ENCODE results near the gene HNRNPF.

DNA sequence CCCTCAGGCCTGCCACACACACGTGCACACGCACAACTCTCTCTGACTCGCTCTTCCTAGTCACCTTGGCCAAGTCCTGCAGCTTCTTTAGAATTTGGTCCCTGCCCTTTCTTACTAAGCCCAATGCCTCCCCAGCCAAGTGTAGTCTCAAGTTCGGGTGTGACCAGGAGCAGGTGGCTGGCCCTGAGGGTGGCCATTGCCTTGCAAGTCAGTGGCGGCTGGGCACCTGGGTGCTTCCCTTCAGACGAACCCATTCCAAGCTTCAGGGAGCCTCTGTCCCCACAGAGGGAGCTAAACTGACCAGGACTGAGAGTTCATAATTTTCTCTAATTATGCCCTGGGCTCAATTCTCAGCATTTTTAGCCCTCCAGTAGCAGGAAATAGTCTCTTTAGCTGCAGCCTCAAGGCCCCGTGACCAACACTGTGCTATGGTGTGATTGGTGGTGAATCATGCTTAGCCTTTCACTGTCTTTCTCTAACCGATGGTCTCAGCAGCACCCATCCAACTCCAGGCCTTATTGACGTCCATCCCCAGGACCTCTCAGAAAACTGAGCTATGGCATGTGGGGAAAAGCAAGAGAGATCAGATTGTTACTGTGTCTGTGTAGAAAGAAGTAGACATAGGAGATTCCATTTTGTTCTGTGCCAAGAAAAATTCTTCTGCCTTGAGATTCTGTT lies 72.2 kb downstream of the HNRNPF start:
- no peak for TF ChIP-seq EZH2 (optimal IDR thresholded peaks at IDR 0.05; ENCODE audit: low read depth, low read length)
- TF ChIP-seq, protein P1, sequence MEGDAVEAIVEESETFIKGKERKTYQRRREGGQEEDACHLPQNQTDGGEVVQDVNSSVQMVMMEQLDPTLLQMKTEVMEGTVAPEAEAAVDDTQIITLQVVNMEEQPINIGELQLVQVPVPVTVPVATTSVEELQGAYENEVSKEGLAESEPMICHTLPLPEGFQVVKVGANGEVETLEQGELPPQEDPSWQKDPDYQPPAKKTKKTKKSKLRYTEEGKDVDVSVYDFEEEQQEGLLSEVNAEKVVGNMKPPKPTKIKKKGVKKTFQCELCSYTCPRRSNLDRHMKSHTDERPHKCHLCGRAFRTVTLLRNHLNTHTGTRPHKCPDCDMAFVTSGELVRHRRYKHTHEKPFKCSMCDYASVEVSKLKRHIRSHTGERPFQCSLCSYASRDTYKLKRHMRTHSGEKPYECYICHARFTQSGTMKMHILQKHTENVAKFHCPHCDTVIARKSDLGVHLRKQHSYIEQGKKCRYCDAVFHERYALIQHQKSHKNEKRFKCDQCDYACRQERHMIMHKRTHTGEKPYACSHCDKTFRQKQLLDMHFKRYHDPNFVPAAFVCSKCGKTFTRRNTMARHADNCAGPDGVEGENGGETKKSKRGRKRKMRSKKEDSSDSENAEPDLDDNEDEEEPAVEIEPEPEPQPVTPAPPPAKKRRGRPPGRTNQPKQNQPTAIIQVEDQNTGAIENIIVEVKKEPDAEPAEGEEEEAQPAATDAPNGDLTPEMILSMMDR (IDR thresholded peaks at IDR 0.05; ENCODE audit: low read length): no peak
